Bronchial epithelial cell (primary cell): Measurements from ENCODE around the gene PLA2G2D. TPM values are rescaled to one million over a fixed set of nuclear protein-coding genes. Genes with fewer than 3 reads are reported as not detected.

Experiments
- DNase-seq: peaks from one replicate; pipeline ENCODE4 v3.0.0-alpha.2; 2010; ENCODE audit warnings: low read depth
- FAIRE-seq: peaks from 2 replicates; lab custom pipeline; 2011; peaks lifted over from hg19 to GRCh38; lab: Jason Lieb, UNC
- H3K27me3 ChIP-seq: 2 replicates; pipeline ENCODE4 v1.5.1; 2011; ENCODE audit warnings: low read length; ENCODE audit not compliant: control insufficient read depth, insufficient read depth
- H3K36me3 ChIP-seq: 2 replicates; pipeline ENCODE4 v1.5.1; 2011; ENCODE audit warnings: low read length; ENCODE audit not compliant: control insufficient read depth, insufficient read depth
- H3K4me3 ChIP-seq: 2 replicates; pipeline ENCODE4 v1.5.1; 2011; ENCODE audit warnings: mild to moderate bottlenecking, low read depth, low read length, control low read depth
- total RNA-seq: library from RNA; depleted of rRNA; stranded (reverse); fragments of >200 nt; gene quantifications from 2 replicates; pipeline ENCODE4 v1.2.1, GENCODE V29; 2014
- TF ChIP-seq, protein P1 (sequence below): IDR thresholded peaks from 2 replicates; pipeline ENCODE4 v1.5.1; 2011; ENCODE audit warnings: mild to moderate bottlenecking, moderate library complexity, low read length, control low read depth, inconsistent platforms; ENCODE audit not compliant: insufficient read depth, severe bottlenecking

Gene PLA2G2D
- total RNA-seq, 1 donor from 2014 or later = not detected

DNA sequence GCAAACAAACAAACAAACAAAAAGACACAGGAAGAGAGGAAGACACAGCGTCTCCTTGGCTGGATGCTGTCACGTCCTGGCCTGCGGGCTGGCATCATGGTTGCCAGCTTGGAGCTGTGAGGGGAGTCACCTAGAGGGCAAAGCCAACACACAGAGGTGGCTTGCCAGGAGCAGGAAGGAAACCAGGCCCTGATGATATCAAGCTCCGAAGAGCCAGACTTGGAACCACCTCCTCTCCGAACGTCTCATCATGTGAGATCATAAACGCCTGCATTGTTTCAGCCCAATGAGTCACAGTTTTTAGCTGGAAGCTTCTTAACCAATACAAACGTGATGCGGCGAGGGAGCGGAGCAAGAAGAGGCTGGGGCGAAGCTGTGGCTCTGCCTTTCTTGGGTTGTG lies 8.7 kb downstream of the PLA2G2D start:
- TF ChIP-seq, protein P1, sequence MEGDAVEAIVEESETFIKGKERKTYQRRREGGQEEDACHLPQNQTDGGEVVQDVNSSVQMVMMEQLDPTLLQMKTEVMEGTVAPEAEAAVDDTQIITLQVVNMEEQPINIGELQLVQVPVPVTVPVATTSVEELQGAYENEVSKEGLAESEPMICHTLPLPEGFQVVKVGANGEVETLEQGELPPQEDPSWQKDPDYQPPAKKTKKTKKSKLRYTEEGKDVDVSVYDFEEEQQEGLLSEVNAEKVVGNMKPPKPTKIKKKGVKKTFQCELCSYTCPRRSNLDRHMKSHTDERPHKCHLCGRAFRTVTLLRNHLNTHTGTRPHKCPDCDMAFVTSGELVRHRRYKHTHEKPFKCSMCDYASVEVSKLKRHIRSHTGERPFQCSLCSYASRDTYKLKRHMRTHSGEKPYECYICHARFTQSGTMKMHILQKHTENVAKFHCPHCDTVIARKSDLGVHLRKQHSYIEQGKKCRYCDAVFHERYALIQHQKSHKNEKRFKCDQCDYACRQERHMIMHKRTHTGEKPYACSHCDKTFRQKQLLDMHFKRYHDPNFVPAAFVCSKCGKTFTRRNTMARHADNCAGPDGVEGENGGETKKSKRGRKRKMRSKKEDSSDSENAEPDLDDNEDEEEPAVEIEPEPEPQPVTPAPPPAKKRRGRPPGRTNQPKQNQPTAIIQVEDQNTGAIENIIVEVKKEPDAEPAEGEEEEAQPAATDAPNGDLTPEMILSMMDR = no peak
- DNase-seq = peak; percentile 73
- Histone ChIP-seq H3K4me3 (no peak overlapping the region), H3K27me3 (peaks cover 2% of the 10 kb centered on the region), H3K36me3 (no peaks in the 10 kb centered on the region)
- FAIRE-seq = no peak

DNA sequence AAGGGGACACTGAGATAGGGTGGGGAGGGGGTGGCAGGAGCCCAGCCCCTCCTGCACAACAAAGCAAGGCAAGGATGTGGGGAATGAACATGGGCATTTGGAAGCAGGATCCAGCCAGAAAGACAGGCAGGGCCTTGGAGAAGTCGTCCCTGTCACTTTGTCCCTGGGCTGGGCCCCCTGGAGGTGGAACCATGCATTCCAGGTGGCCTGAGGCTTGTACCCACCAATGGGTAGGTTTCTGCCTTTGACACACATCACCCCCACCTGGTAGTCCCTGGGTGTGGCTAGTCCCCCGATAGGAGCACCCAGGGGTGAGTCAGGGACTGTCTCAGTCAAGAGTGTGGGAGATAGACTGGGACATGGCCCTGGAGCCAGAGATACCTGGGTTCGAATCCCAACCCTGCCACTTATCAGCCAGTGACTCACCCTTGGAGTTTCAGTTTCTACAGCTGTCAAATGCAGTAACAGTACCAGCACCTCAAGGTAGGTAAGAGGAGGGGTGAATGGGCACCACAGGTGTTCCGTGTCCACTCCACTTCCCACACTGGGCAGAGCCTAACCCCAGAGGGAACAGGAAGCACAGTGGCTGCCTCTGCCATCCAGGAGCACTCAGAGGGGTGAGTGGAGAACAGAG lies 10.0 kb downstream of the PLA2G2D start:
- Histone ChIP-seq H3K4me3 (no peak overlapping the region), H3K36me3 (no peaks in the 10 kb centered on the region), H3K27me3 (peaks cover 2% of the 10 kb centered on the region)
- no peak for DNase-seq
- FAIRE-seq = no peak
- TF ChIP-seq, protein P1 = peak; percentile 3

DNA sequence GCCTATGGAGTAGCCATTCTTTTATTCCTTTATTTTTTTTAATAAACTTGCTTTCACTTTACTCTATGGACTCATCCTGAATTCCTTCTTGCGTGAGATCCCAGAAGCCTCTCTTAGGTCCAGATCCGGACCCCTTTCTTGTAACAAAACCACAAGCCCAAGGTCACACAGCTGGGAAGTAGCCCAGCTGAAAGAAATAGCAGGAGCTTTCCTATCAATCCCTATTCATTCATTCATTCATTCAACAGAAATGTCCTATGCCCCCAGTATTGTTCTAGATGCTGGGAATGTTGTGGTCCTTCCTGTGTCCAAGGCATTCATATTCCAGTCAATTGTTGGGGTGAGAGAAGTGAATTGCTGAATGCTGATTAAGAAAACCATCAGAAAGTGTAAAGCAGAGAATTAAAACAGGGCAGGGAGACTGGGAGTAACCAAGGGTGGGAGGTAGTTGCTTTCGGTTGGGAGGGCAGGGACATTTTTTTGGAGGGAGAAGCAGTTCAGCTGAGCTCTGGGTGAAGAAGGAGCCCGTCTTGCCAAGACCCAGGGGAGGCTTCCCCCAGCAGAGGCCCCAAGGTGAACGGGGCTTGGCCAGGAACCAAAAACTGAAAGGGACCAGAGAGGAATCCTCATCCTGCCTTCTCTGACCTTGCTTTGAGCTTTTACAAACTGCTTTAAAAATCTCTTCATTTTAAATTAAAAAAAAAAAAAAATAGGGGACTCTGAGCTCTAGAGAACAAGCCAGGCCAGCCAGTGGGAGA lies 10.8 kb downstream of the PLA2G2D start:
- DNase-seq = no peak
- Histone ChIP-seq H3K27me3 (no peaks in the 10 kb centered on the region), H3K36me3 (no peaks in the 10 kb centered on the region), H3K4me3 (no peak overlapping the region)
- TF ChIP-seq, protein P1 = no peak
- FAIRE-seq = no peak

DNA sequence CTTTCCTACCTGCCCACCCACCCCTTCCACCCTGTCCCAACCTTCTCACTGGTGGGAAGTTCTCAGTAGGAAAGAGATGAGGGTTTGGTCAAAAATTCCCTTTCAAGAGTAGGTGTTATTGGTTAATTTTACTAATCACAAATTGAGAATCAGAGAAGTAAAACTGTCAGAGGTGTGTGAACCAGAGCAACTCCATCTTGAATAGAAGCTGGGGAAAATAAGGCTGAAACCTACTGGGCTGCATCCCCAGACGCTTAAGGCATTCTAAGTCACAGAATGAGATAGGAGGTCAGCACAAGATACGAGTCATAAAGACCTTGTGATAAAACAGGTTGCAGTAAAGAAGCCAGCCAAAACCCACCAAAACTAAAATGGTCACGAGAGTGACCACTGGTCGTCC lies 11.5 kb downstream of the PLA2G2D start:
- Histone ChIP-seq H3K36me3 (no peaks in the 10 kb centered on the region), H3K4me3 (no peak overlapping the region), H3K27me3 (no peaks in the 10 kb centered on the region)
- DNase-seq (no peak), FAIRE-seq (no peak)
- TF ChIP-seq, protein P1 = no peak

DNA sequence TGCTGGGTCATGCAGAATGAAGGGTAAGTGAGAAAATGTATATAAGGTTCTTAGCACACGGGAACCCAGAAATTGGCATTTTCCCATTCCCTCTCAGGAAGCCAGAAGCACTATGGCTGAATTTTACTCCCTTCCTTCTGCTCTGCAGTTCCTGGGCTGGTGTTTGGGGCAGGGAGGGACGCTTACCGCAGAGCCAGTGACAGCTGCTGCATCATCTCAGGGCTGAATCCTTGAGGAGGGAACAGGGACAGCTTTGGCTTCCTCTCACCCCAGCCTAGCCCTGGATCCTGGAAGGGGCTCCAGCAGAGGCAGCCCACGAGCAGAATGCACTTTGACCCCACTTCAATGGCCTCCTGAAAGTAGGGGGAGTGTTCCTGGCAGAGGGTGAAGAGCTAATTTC lies 12.0 kb downstream of the PLA2G2D start:
- Histone ChIP-seq H3K36me3 (no peaks in the 10 kb centered on the region), H3K4me3 (no peak overlapping the region), H3K27me3 (no peaks in the 10 kb centered on the region)
- TF ChIP-seq, protein P1 = no peak
- DNase-seq = no peak
- FAIRE-seq = no peak
